Pulmonary artery endothelial cell (primary cell): ENCODE results near the gene LDHD. TPM values are rescaled to one million over a fixed set of nuclear protein-coding genes. Genes with fewer than 3 reads are reported as not detected.
"Not testable (repeated sequence)": the region's sequence is repeated elsewhere in the genome, so short reads cannot be mapped to it uniquely, and the experiment has no call there.

Experiments
- DNase-seq: peaks from one replicate; pipeline ENCODE4 v3.0.0-alpha.2; 2011; ENCODE audit warnings: low read depth, low spot score
- total RNA-seq: library from RNA; depleted of rRNA; stranded (reverse); fragments of >200 nt; gene quantifications from 2 replicates; pipeline ENCODE4 v1.2.3, GENCODE V29; 2014

Gene LDHD
- total RNA-seq, 1 donor from 2014 or later = 1.6 TPM

DNA sequence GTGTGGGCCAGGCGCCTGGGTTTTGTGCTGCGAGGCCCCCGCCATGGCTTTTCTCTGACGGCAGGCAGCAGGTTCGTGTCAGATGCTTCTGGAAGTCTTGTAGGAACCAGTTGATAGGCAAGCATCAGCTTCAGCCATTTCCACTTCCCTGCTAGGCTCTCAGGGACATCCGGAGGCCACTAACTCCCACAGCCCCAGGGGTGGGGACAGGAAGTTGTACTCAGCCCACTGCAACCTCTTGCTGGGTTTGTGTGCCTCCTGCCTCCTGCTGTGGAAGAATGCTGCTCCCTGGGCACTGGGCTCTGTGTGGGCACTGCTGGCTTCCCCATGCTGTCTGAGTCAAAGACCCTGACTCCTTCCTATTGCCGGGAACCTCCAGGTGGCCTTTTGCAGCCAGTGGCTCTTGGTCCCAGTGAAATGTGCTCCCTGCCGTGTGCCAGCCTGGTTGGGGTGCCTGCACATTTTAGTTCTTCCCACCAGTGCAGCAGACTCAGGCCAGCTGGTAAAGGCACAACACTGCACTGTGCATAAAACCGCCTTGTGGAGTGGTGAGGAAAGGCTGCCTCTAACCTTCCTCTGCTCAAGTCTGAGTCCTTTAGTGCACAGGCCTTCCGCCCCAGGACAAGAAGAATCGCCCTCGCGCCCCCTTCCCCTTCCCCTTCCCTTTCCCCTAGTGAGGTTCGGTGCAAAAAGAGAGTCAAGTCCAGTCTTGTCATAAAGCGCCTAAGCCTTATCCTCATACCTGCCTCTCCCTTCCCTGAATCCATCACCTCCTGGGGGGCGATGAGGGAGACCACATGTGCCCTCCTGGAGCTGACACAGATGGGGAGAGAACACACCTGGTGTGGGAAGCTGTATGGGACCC is 16.6 kb downstream of the LDHD start:
- no peak for DNase-seq

DNA sequence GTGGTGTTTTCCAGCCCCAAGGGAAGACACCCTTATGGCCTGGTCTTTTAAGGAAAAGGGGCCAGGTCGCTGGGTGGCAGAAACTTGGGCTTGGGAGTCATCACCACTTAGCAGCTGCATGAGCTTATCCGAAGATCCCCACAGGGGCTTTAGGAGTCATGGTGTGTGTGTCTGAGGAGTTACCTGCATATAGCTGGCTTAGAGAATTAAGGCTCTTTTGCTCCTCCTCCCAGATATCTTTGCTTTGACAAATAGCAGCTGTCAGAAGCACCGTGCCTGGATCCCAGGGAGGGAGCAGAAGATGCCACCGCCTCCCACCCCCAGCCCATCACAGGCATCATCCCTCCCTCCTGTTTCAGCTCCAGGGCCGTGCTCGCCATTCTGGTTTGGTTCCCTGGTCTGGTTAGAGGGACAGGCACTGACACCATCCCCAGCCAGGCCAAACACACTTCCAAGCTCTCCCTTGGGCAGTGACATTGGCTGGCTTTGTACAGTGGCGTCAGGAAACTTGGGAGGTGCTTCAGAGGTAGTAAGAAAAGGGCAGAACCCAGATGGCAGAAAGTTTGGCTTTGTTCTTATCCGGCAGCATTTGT is 17.4 kb downstream of the LDHD start:
- DNase-seq = no peak

- no peak for DNase-seq
These were observed 18.4 kb downstream of the LDHD start for GRCh38 chr16:75097941-75098901.

- no peak for DNase-seq
These were observed 19.3 kb downstream of the LDHD start for GRCh38 chr16:75097191-75097761.

DNA sequence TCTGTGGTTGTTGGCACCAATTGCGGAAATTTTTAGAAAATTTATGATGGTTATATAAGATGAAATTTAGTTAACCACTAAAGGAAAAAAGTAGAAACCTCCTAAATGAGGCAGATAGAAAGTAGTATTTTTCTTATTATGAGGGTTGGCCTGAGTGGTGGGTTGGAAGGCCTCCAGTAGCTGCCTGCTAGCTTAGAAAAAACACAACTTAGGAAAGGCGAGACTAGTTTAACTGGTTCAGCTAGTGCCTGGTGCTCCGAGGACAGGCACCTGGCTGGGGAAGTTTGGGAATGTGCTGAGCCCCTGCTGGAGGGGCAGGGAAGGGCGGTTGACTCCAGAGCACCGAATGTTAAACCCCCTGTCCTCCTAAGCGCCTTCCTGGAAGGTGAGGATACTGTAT is 19.9 kb downstream of the LDHD start:
- DNase-seq = no peak

DNA sequence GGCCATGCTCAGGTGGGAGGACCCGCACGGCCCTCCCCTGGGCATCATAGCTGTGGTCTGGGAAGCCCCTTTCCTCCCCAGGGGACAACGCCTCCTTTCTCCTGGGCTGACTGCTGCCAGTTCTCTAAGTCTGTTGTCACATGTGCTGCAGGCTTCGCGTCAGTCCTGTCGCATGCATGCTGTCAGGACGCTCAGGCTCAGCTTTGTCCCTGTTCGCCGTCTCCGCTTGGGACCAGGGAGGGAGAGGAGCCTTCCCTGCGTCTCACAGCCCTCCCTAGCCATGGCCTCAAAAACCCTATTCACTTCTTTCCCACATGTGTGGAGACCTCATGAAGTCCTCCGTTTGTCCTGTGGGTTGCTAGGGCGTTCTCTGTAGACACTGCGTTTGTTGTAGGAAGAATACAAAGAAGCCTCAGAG is 21.4 kb downstream of the LDHD start:
- DNase-seq = no peak

- DNase-seq = no peak
These were observed 22.7 kb downstream of the LDHD start for GRCh38 chr16:75093598-75094540.

DNA sequence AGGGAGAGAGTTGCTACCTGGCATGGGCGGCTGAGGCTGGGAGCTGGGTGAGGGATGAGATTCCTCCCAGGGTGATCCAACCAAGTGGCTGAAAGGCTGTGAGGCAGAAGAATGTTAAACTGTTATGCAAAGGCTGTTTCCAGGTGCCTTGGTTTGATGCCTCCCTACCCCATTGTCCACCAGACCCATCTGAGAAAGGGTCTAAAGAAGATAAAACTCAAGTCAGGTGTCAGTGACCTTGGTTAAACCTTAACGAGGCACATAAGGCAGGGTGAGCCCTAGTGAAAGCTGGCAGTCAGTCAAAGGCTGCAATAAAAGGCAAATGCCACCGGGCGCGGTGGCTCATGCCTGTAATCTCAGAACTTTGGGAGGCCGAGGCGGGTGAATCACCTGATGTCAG is 23.8 kb downstream of the LDHD start:
- DNase-seq = no peak

DNA sequence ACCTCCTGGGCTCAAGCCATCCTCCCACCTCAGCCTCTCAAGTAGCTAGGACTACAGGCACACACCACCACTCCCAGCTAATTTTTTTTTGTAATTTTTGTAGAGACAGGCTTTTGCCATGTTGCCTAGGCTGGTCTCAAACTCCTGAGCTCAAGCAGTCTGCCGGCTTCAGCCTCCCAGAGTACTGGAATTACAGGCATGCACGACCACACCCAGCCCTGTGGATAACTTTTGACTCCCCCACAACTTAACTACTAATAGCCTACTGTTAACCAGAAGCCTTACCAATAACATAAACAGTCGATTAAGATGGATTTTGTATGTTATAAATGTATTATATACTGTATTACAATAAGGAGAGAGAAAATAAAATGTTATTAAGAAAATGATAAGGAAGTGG is 25.0 kb downstream of the LDHD start:
- not testable (repeated sequence) for DNase-seq

DNA sequence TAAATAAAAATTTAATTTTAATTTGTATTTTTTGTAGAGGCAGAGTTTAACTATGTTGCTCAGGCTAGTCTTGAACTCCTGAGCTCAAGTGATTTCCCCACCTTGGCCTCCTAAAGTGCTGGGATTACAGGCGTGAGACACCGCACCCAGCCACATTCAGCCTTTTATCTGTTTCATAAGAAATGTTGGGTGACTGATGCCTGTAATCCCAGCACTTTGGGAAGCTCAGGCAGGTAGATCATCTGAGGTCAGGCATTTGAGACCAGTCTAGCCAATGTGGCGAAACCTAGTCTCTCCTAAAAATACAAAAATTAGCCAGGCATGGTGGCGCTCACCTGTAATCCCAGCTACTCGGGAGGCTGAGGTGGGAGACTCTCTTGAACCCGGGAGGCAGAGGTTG is 25.7 kb downstream of the LDHD start:
- DNase-seq = not testable (repeated sequence)

DNA sequence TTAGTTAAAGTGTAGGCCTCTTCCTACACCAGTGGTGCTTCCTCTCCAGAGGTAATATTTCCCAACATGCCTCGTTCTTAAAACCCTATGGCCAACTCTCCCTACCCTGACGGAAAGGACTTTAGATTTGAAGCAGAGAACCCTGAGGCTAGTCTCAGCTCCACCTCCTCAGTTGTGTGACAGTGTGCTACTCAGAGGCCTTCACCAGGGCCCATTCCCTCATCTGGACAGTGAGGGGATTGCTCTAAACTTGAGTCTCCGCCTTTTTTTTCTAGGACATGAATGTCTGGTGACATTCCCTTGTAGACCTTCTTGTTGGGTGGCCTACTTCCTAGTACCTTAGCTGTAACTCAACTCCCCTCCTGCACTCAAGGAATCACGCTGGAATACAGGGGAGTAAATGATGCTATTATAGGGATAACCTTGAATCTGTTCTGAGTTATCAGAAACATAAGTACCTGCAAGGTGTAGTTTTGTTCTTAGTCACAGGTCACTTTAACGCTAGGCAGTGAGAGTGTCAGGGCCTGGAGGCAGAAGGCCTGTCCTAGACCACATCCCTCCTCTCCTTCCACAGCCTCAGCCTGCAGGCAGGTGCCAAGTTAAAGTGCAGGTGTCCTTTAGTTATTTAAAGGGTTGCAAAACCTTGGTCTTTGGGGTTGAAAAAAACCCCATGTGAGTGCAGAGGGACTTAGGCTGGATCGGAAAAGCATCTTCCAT is 26.9 kb downstream of the LDHD start:
- DNase-seq = no peak

DNA sequence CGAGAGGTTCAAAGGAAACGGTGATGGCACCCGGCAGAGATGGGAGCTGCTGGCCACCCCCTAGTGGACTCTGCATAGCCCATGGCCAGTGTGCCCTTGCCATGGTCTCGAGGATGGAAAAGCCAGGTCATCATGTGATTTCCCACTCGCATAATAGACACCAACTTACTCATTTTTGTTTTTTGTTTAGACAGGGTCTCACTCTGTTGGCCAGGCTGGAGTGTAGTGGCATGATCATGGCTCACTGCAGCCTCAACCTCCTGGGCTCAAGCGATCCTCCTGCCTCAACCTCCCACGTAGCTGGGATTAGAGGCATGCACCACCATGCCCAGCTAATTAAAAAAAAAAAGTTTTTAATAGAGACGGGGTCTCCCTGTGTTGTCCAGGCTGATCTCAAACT is 27.6 kb downstream of the LDHD start:
- DNase-seq = no peak

DNA sequence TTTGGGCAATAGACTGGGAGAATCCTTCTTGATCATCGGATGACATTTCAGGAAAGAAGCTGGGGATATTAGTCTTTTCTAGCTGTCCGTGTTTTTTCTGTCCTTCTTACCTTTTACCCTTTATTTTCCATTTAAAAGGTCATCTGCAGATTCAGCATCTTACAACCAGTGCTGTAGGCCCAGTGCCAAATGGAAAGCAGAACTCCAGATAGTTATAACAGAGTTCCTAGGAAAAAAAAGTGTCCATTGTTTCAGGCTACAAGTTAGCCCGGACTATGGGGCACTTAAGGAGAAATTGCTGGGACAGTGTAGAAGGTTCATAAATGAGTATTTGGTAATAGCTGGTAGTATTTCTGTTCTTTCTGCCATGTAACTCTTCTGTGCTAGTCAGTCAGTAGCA is 28.4 kb downstream of the LDHD start:
- no peak for DNase-seq

GRCh38 chr16:75087375-75087979 is 29.1 kb downstream of the LDHD start:
- DNase-seq = peak; percentile 95

DNA sequence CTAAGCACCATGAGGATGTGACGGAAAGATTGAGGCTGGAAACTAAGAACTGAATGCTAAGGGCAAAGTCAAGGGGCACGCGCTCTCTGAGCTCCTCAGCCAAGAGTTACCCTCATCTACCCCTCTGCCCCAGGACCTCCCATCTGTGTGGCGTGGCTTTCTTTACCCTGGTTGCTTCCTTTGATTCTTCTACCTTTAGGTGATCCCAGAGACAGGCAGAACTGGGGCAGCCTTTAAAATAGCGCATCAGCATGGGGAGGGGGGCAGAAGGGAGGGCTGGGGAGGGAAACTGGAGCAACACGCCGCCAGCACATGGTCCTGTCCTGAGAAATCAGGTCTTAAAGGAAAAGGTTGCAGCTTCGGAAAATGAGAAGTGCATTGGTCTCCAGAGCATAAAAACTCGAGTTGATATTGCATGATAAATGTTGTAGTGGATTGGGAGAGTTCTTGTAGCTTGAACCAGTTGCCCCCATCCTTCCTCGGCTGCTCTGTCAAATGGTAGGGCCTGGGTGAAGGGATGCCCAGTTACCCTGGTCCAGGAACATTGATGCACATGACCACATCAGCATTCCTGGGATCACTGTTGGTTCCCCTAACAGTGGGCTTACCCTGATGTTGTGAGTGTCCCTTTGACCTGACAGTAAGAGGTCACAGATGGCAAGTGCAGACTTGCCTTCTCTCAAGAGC is 29.7 kb downstream of the LDHD start:
- no peak for DNase-seq

DNA sequence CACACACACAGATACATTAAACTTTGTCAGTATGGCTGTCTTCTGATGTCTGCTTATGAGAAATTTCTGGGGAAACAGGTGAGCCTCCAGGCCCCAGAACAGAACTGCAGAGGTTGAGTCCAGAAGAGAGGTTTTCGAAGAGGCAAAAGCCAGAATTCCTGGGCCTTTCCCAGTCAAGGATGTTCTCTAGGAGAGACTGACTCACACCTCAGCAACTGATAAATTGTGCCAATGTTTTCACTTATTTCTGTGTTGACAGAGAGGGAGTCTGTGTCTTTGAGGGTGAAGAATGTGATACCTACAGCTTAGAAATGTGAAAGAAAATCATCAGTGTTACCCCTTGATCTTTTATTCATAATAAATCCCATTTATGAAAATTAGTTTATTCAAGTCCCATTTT is 30.3 kb downstream of the LDHD start:
- DNase-seq = no peak

- no peak for DNase-seq
These were observed 31.0 kb downstream of the LDHD start for GRCh38 chr16:75085556-75085955.

- no peak for DNase-seq
These were observed 32.8 kb downstream of the LDHD start for GRCh38 chr16:75083813-75084212.
